Activated CD4-positive, alpha-beta T cell treated with anti-CD3 and anti-CD28 coated beads for 1 hour (primary cell): ENCODE measurements around the gene FGFRL1.

Experiments used
- DNase-seq: peaks from one replicate; pipeline ENCODE4 v3.0.0-alpha.2; 2020

Gene FGFRL1

DNA sequence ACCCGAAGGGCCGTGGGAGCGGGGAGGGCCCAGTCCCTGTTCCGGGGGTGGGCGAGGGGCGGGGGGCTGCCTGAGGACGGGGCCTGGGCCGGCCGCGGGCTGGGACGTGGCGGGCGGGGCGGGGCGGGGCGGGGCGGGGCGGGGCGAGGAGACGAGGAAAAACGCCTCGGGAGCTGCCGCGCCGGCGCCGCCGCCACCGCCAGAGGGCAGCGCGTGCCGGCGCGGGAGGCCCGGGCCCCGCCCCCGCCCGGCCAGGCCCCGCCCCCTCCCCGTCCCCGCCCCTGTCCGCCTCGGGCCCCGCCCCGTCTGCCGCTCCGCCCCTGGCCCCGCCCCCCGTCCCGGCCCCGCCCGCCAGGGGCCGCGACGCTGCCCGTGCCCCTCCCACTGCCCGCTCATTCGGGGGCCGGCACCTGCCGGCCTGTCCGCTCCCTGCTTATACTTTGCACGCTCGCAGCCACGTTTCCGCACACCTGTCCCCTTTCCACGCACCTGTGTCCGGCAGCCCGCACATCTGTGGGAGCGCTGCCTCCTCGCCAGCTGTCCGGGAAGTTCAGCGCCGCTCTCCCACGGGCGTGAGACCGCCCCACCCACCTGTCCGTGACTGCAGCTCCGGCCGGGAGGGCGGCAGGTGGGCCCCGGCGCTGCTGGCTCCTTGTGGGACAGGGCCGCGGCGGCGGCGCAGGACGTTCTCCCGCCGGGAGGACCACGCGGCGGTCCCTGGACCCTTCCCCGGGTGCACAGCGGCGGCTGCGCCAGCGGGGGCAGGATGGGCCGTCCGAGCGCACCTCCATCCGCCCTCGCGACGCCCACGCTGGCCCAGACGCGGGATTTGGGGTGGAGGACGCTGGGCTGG lies 1.7 kb upstream of the FGFRL1 start:
- DNase-seq, result peak; percentile 67

DNA sequence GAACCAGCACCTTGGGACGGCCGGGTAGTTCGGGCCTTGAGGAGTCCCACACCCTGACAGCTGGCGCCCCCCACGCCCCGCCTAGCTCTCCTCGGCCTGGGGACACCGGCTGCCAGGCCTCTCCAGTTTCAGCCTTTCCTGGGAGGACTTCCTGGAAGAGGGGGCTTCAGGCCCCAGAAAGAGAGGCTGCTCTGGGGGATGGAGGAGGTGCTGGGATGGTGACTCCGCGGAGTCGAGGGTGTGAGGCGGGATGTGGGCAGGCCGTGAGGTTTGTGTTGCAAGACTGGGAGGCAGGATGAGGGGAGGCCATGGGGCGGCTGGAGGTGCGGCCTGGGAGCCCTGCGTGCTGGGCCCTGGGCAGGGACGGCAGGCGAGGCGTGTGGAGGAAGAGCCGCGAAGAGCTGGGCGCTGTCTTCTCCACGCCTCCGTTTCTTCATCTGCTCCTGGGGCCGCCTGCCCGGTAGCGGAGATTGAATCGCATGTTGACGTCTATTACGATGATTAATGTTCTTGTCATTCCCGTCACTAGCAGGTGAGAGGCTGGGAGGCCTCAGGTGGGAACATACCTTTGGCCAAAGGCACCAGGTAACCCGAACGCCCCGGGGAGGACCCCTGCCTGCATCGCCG lies 918 bp upstream of the FGFRL1 start:
- DNase-seq, result peak; percentile 37

DNA sequence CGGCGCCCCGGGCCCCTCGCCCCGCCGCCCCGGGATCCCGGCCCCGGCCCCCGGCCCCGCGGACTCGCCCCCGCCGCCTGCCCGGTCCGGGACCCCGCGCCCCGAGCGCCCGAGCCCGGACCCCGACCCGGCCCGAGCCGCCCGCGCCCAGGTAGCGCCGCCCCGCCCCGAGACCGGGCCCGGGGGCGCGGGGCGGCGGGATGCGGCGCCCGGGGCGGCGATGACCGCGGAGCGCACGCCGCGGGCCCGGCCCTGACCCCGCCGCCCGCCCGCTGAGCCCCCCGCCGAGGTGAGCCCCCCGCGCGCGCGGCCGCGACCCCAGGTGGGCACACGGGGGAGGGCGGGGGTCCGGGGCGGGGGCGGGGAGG lies 224 bp downstream of the FGFRL1 start:
- DNase-seq, result no peak

DNA sequence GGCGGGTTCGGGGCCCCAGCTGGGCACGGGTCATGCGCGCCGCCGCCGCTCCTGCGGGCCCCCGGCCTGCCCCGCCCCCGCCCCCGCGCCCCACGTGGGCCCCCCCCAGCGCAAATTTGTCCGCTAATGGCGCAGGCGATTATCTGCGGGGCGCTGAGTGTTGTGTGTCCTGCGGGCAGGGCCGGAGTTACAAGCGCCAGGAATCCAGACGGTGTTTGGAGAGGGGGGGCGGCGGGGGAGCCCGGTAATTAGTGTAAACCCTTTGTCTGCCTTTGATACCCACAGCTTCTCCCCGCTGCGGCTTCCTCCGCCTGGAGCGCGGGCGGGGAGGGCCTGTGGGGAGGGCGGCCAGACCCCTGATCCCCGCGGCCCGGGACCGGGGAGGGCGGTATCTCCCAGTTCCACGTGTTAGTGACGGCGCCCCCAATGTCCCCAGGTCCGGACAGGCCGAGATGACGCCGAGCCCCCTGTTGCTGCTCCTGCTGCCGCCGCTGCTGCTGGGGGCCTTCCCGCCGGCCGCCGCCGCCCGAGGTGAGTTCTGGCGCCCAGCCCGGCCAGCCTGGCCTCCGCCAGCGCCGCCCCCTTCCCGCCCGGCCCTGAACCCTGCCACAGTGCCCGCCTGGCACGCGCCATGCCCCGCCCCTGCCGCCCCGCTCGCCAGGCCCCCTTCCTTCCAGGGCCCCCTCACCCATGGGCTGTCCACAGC lies 761 bp downstream of the FGFRL1 start:
- no peak for DNase-seq

DNA sequence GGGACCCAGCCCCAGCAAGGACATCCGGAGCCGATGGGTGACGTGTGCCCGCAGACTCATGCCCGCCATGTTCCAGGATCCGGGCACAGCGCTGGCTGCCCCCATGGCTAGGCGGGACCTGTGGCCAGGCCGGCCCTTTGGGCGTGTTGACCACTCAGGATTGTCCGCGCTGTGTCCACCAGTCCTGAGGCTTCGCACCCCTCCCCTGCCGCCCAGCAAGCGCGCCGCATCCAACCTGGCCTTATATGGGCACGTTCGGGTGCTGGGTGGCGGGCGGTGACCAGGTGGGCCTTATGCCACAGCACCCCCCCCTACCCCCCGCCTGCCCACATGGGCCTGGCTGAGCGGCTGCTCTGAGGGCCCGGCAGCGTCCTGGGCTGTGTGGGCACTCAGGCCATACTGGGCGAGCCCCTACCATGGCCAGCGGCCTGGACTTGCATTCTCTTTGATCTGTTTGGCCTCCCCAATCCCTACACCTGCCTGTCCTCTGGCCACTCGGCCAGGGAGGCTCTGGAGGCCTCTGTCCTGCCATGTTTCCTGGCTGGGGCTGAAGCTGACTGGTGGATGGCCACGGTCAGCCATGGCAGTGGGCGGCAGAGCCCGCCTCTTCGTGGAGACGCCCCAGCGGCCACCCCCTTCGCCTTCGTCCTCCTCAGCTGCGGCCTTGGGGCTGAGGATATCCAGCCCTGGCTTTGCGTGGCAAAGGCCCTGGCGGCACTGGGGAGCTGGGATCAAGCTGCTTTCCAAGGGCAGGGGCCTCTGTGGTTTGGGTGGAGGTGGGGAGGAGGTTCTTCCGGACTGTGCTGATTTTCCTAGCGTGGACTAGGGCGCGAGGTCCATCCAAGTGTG lies 2.0 kb downstream of the FGFRL1 start:
- DNase-seq, result no peak

DNA sequence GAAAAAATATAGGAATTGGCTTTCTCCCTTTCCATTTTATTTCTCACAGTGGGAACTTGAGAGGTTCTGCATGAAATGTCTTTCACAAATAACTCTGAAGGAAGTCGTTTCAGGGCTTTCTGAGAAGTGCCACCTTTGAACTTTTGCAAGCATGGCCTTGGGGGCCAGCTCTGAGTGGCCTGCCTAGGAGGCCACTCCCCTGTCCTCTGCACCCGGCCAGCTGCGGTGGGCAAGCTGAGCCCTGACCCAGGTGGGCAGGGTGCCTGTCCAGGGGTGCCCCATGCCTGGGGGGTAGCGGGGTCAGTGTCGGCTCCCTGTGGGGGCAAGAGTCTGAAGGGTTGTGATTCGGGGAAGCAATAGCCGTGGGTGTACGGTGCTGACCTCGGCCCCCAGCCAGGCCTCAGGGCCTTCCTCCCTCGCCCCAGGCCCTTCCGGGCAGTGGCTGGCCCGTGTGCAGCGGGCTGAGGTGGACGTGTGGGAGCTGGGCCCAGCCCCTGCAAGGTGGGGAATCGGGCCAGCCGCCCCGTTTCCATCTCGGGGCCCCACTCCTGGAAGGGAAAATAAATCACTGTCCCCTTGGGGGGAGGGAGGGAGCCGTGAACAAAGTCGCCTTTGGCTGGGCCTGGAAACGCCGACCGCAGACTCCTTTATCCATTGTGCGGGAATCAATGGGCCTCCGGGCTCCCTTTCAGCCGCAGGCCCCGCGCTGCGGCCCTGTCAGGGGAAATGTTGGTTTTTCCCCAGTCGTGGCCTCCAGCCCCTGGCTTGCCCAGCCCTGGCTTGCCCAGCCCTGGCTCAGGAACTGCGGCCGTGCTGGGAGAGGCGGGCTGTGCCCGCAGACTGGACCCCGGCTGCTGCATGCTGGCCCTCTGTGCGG lies 3.1 kb downstream of the FGFRL1 start:
- no peak for DNase-seq

DNA sequence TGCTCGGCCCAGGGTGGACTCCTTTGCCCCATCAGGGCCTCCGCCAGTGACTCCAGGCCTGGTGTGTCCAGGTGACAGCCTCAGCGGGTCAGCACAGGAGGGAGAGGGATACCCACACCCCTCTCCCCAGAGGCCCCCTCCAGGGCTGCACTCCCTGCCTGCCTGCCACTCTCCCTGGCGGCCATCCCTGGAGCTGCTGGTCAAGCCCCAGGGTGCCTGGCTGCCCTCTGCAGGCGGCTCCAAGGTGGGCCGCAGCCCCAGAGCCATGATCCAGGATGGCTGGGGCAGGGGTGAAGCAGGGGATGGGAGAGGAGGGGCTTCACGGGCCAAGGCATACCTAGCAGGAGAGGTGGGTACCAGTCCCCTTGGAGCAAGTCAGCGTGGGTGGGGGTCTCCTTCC lies 3.8 kb downstream of the FGFRL1 start:
- no peak for DNase-seq

DNA sequence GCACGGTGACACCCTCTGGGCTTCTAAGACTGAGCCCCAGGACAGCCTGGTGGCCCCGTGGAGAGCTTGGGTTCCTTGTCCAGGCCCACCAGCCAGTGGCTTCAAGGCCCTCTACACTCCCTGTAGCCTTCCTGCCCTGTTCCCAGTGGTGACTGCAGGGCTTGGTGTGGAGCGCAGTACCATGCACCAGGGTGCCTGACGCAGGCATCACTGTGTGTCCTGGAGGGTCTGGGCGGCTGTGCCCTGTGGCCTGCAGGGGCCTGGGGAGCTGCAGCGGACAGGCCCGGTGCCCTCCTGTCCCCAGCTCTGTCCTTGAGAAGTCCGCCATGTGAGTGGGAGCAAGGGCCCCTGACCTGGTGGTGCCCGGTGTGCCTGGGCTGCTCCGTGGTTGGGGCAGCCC lies 4.3 kb downstream of the FGFRL1 start:
- DNase-seq, result no peak

DNA sequence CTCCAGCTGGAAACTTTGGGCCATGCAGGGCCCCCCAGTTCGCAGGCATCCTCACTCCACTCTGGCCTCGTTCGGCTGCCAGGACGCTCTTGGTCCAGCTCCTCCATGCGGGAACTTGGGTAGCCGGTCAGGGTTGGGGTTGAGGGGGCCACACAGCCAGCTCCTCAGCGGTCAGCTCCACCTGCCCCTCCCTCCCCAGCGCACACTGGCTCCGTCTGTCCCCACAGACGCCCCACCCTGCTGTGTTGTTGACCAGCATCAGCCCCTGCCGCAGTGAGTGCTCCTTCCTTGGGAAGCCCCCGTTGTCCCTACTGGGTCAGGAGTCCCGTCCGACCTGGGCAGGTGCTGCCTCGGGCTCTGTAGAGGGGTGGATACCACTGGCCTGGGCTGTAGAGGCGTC lies 5.8 kb downstream of the FGFRL1 start:
- DNase-seq, result no peak

DNA sequence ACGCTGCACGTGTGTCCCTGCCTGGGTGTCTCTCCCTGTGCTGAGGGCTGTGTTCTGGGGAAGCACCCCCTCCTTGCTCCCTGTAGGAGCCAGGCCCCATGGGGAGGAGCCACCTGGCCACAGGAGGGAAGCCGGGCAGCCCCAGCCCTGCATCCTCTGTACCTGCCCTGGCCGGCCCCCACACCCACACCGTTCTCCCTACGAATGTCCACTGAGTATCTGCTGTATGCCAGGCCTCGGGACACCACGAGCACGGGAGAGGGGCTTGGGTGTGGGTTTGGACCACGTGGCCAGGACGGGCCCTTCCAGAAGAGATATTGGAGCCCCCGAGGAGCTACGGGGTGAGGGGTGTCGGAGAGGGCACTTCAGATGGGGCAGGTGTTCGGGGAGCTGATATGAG lies 6.3 kb downstream of the FGFRL1 start:
- DNase-seq, result no peak

DNA sequence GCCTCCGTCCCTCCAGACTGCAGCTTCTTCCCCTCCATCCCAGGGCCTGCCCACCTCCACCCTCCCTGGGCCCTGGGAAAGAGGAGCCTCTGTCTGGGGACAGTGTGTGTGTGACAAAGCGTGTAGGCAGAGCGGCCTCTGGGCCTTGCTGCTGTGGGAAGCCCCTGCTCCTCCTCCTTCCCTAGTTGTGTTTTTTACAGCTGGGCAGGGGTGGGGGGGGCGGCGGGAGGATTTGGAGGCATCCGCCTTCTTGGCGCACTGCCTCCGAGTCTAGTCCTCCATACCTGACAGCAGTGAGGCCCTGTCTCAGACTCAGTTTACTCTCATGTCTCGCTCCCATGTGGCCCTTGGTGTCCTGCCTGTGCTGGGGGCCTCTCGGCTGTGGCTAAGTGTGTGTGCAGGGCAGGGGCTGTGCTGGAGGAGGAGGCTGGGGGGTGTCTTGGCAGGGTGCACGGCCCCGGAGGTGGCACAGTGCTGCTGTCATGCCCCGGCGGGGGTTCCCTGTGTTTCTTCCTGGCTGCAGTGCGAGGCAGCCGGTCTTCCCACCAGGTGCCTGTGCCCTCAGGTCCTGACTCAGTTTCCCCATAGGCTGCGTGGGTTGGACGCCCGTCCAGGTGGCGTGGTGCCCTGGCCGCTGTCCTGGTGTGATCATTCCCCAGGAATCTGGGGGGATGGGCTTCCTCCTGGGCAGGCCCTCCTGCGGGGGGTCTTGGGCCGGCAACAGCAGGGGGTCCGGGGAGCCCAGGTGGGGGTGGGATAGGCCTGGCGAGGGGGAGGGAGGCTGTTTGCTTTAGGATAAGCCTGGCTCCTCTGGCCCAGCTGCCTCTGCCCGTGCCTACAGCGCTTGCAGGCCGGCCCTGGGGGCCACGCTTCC lies 7.0 kb downstream of the FGFRL1 start:
- DNase-seq, result no peak

DNA sequence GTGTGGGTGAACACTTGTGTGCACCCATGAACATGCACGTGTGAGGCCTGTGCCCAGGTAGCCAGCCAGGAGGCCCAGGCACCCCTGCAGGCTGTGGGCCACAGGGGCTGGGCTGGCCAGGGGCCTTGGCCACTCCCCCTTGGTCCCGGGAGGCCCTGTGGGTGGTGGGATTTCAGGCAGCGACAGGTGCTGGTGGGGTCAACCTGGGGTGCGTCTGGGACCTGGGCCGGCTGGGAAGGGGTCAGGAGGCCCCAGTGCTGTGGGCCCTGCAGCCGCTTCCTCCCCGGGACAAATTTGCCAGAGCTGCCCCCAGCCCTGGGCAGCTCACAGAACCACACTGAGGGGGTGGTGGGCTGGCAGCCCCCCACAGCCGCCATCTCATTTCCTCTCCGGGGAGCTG lies 7.9 kb downstream of the FGFRL1 start:
- DNase-seq, result no peak

DNA sequence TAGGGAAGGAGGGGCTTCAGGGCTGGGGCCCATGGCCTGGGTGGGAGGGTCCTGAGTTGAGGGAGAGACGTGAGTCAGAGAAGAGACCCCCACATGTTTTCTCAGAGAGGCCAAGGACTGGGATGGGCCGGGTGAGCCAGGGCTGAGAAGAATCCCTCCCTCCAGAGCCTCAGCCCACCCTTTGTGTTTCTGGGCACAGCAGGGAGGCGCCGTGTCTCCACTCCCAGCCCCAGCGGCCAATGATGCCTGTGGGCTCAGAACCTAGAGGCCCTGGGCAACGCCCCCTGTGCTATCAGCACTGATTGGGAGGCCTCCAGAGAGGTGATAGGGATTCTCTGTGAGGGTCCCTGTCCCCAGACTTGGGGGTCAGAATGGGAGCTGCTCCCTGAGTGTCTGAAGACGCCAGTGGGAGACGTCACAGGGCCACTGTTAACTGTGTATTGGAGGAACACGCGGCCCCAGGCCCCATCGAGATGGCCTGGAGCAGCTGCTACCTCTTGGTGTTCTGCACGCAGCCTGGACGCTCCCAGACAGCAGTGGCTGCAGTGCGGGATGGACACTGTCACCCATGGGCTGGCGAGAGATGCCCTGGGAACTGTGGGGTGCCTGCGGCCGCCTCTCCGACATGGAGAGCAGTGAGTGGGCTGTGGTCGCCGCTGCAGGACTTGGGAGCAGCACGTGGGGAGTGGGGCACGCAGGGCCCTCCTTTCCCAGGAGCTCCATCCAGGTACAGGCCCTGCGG lies 8.5 kb downstream of the FGFRL1 start:
- DNase-seq, result no peak

DNA sequence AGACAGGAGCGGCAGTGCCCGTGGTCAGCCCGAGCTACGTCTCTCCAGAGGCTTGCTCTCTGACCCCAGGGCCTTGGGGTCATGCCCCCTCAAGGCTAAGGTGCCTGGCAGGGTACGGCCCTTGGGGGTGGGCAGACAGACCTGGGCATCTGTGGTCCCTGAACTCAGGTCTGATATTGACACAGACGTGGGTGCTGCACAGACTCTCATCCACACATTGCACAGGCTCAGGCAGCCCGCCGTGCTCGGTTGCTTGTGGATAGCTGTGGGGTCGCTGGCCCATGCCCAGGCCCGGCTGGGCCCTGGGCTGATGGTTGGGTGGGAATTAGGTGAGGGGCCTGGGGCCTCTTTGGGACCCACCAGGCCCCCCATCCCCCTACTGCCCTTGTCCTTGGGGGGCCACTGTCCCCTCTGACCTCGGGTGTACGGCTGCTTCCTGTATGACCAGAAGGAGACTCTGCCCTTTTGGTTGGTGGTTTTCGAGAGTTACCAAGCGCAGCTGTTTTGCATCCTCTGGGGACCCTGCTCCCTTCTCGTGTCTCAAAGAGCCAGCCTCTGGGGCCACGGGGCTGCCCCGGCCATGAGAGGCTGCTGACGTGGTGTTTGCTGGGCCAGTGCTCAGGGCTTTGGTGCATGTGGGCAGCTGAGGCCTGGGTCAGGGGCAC lies 10.1 kb downstream of the FGFRL1 start:
- DNase-seq, result no peak

DNA sequence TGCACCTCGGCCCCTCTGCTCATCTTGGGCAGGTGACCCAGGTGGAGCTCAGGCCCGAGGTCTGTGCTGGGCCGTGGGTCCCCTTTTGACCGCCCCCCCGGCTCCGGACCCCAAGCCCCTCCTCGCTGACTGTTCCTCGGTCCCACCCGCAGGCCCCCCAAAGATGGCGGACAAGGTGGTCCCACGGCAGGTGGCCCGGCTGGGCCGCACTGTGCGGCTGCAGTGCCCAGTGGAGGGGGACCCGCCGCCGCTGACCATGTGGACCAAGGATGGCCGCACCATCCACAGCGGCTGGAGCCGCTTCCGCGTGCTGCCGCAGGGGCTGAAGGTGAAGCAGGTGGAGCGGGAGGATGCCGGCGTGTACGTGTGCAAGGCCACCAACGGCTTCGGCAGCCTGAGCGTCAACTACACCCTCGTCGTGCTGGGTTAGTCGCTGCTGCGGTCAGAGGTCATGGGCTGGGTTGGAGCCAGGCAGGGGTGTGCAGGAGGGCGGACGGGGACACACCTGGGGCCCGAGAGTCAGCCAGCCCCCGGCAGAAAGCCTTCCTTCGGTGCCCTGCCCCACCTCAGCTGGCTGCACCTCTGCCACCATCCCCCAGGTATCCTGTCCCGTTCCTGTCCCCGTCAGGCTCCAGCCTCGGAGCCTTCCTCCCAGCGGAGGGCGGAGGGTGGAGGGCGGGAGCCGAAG lies 10.8 kb downstream of the FGFRL1 start:
- DNase-seq, result no peak

DNA sequence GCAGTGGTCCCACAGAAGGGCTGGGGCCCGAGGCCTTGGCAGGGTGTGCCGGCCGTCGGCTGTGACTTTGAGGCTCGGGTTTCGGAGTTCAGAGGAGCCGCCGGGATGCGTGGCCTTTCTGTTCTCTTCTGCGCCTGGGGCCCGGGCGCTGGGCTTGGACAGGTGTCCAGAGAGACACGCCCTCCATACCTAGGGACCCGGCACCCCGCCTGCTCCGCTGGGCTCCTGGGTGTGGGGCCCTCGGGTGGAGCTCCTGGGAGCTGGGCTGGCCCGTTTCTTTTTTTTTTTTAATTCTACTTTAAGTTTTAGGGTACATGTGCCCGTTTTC lies 11.3 kb downstream of the FGFRL1 start:
- DNase-seq, result no peak

DNA sequence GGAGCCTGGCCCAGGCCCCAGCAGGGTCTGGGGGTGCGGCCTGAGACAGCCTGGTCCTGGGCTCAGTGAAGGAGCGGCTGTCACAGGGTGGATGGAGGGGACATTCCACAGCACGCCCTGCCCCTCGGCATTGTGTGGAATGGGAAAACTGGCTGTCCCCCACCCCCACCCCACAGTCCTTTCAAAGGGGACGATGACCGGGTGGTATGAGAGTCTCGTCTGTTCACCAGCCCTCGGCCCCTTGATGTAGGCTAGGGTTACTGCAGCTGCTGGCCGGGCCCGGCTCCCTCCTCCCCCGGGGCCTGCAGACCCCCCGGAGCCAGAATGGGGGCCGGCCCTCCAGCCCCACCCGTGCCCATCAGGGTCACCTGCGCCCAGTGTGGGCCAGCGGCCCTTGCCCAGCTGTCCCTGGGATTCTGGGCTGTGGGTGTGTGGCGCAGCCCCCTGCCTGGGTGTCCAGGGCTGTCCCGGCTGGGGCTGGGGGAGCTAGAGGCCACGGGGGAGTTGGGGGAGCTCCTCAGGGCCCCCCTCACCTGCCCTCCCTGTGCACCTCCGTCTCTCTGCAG lies 11.7 kb downstream of the FGFRL1 start:
- no peak for DNase-seq

DNA sequence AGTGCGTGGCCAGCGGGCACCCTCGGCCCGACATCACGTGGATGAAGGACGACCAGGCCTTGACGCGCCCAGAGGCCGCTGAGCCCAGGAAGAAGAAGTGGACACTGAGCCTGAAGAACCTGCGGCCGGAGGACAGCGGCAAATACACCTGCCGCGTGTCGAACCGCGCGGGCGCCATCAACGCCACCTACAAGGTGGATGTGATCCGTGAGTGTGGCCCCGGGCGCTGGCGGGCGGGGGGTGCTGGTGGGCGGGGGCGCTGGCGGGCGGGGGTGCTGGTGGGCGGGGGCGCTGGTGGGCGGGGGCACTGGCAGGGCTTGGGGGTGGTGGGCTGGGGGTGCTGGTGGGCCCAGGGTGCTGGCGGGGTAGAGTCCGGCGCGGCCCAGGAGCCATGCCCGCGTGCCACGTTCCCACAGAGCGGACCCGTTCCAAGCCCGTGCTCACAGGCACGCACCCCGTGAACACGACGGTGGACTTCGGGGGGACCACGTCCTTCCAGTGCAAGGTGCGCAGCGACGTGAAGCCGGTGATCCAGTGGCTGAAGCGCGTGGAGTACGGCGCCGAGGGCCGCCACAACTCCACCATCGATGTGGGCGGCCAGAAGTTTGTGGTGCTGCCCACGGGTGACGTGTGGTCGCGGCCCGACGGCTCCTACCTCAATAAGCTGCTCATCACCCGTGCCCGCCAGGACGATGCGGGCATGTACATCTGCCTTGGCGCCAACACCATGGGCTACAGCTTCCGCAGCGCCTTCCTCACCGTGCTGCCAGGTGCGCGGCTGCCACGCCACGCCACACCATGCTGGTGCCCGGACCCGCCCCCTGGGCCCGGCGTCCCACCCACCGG lies 12.7 kb downstream of the FGFRL1 start:
- DNase-seq, result no peak
